ENCODE data around the gene NOX3.

NOX3 gene

GRCh38 chr6:155411154-155412052 lies 44.2 kb downstream of the NOX3 start:
- no peaks in the 10 kb centered on the region for H3K27me3 ChIP-seq (ENCODE audit: insufficient read depth, poor library complexity, severe bottlenecking)
- no peak overlapping the region for H3K27ac ChIP-seq (replicated peaks)
- TF ChIP-seq, protein P1, sequence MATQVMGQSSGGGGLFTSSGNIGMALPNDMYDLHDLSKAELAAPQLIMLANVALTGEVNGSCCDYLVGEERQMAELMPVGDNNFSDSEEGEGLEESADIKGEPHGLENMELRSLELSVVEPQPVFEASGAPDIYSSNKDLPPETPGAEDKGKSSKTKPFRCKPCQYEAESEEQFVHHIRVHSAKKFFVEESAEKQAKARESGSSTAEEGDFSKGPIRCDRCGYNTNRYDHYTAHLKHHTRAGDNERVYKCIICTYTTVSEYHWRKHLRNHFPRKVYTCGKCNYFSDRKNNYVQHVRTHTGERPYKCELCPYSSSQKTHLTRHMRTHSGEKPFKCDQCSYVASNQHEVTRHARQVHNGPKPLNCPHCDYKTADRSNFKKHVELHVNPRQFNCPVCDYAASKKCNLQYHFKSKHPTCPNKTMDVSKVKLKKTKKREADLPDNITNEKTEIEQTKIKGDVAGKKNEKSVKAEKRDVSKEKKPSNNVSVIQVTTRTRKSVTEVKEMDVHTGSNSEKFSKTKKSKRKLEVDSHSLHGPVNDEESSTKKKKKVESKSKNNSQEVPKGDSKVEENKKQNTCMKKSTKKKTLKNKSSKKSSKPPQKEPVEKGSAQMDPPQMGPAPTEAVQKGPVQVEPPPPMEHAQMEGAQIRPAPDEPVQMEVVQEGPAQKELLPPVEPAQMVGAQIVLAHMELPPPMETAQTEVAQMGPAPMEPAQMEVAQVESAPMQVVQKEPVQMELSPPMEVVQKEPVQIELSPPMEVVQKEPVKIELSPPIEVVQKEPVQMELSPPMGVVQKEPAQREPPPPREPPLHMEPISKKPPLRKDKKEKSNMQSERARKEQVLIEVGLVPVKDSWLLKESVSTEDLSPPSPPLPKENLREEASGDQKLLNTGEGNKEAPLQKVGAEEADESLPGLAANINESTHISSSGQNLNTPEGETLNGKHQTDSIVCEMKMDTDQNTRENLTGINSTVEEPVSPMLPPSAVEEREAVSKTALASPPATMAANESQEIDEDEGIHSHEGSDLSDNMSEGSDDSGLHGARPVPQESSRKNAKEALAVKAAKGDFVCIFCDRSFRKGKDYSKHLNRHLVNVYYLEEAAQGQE (IDR thresholded peaks at IDR 0.05; ENCODE audit: insufficient replicate concordance, low read depth), result no peak
- TF ChIP-seq, protein P2, sequence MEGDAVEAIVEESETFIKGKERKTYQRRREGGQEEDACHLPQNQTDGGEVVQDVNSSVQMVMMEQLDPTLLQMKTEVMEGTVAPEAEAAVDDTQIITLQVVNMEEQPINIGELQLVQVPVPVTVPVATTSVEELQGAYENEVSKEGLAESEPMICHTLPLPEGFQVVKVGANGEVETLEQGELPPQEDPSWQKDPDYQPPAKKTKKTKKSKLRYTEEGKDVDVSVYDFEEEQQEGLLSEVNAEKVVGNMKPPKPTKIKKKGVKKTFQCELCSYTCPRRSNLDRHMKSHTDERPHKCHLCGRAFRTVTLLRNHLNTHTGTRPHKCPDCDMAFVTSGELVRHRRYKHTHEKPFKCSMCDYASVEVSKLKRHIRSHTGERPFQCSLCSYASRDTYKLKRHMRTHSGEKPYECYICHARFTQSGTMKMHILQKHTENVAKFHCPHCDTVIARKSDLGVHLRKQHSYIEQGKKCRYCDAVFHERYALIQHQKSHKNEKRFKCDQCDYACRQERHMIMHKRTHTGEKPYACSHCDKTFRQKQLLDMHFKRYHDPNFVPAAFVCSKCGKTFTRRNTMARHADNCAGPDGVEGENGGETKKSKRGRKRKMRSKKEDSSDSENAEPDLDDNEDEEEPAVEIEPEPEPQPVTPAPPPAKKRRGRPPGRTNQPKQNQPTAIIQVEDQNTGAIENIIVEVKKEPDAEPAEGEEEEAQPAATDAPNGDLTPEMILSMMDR (IDR thresholded peaks at IDR 0.05; ENCODE audit: insufficient read depth, low read length), result no peak
- TF ChIP-seq POLR2AphosphoS5 (IDR thresholded peaks at IDR 0.05; ENCODE audit: low read depth) (no peak), GABPA (IDR thresholded peaks at IDR 0.05; ENCODE audit: low read depth) (no peak), SPI1 (IDR thresholded peaks at IDR 0.05; ENCODE audit: borderline replicate concordance, low read depth) (no peak)
- no peak for DNase-seq (ENCODE audit: low read depth in 1 of 2, low spot score in 1 of 2)
- no peak overlapping the region for H3K4me3 ChIP-seq (replicated peaks; ENCODE audit: insufficient read depth, low read length)

DNA sequence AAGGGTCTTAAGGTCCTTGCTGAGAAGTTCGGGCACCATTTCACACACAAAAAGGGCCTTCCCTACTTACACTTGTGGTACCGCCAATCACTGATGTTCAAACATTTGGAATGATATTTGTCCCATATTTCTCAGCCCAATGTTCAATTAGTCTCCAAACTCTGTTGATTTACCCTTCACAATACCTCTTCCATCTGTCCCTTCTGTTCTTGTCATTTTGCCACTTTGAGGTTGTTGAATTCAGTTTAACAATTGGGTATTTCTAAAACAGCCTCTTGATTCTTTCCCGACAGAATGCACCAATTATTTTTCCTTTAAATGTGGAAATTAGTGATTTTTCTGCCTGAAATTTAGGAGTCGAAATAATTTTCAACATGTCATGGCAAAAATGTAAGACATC lies 46.2 kb downstream of the NOX3 start:
- no peak for DNase-seq (ENCODE audit: low read depth in 1 of 2, low spot score in 1 of 2)
- Histone ChIP-seq H3K27me3 (ENCODE audit: insufficient read depth, poor library complexity, severe bottlenecking) (no peaks in the 10 kb centered on the region), H3K27ac (replicated peaks) (no peak overlapping the region), H3K4me3 (replicated peaks; ENCODE audit: insufficient read depth, low read length) (no peak overlapping the region)
- TF ChIP-seq SPI1 (IDR thresholded peaks at IDR 0.05; ENCODE audit: borderline replicate concordance, low read depth) (no peak), POLR2AphosphoS5 (IDR thresholded peaks at IDR 0.05; ENCODE audit: low read depth) (no peak), GABPA (IDR thresholded peaks at IDR 0.05; ENCODE audit: low read depth) (no peak)
- TF ChIP-seq, protein P1 (IDR thresholded peaks at IDR 0.05; ENCODE audit: insufficient replicate concordance, low read depth), result no peak
- TF ChIP-seq, protein P2 (IDR thresholded peaks at IDR 0.05; ENCODE audit: insufficient read depth, low read length), result no peak

- no peak for DNase-seq (ENCODE audit: low read depth in 1 of 2, low spot score in 1 of 2)
- no peak overlapping the region for H3K4me3 ChIP-seq (replicated peaks; ENCODE audit: insufficient read depth, low read length)
- H3K27ac ChIP-seq (replicated peaks), result no peak overlapping the region
- no peaks in the 10 kb centered on the region for H3K27me3 ChIP-seq (ENCODE audit: insufficient read depth, poor library complexity, severe bottlenecking)
- no peak for TF ChIP-seq GABPA (IDR thresholded peaks at IDR 0.05; ENCODE audit: low read depth)
- TF ChIP-seq, protein P2 (IDR thresholded peaks at IDR 0.05; ENCODE audit: insufficient read depth, low read length), result no peak
Measured at GRCh38 chr6:155408981-155409380, 46.7 kb downstream of the NOX3 start.
